HepG2 (cell line): Measurements from ENCODE around the gene ARL3. TPM values are rescaled to one million over a fixed set of nuclear protein-coding genes. Genes with fewer than 3 reads are reported as not detected.

Experiments
- CENPT ChIP-seq: sonication (generic); formaldehyde crosslinking; IDR thresholded peaks from 2 replicates; pipeline ENCODE4 v1.8.0; 2022; ENCODE audit warnings: low read depth, mild to moderate bottlenecking, moderate library complexity, missing genetic modification reagents
- ERF ChIP-seq: IDR thresholded peaks from 2 replicates; pipeline ENCODE4 v1.6.1; 2018; ENCODE audit warnings: missing biosample characterization, missing genetic modification reagents
- FOXJ3 ChIP-seq: sonication (generic); formaldehyde crosslinking; IDR thresholded peaks from 2 replicates; pipeline ENCODE4 v1.4.0; 2020; ENCODE audit warnings: missing genetic modification reagents, mild to moderate bottlenecking, borderline replicate concordance
- MAX ChIP-seq: IDR thresholded peaks from 2 replicates; pipeline ENCODE4 v1.6.1; 2012; ENCODE audit warnings: inconsistent platforms
- MED1 ChIP-seq: sonication (generic); formaldehyde crosslinking; IDR thresholded peaks from 2 replicates; pipeline ENCODE4 v1.4.0; 2020; ENCODE audit warnings: missing genetic modification reagents
- NCOA2 ChIP-seq: sonication (generic); formaldehyde crosslinking; IDR thresholded peaks from 2 replicates; pipeline ENCODE4 v1.8.0; 2022; ENCODE audit warnings: inconsistent platforms
- NFE2L2 ChIP-seq: fragments of 150-350 bp; IDR thresholded peaks from 2 replicates; pipeline ENCODE4 v1.6.1; 2014; ENCODE audit warnings: low read length
- NFIC ChIP-seq: IDR thresholded peaks from 2 replicates; pipeline ENCODE4 v1.6.1; 2012; ENCODE audit warnings: mild to moderate bottlenecking, low read length, inconsistent platforms
- NFYB ChIP-seq: sonication (generic); formaldehyde crosslinking; IDR thresholded peaks from 2 replicates; pipeline ENCODE4 v1.4.0; 2020; ENCODE audit warnings: missing genetic modification reagents
- NKX3-1 ChIP-seq: sonication (generic); formaldehyde crosslinking; IDR thresholded peaks from 2 replicates; pipeline ENCODE4 v1.5.0; 2020; ENCODE audit warnings: missing genetic modification reagents
- ZNF230 ChIP-seq: sonication (generic); formaldehyde crosslinking; IDR thresholded peaks from 2 replicates; pipeline ENCODE4 v1.4.0; 2020; ENCODE audit warnings: mild to moderate bottlenecking, missing genetic modification reagents
- ZNF382 ChIP-seq: sonication (generic); formaldehyde crosslinking; IDR thresholded peaks from 2 replicates; pipeline ENCODE4 v1.5.0; 2020; ENCODE audit warnings: missing genetic modification reagents, mild to moderate bottlenecking, borderline replicate concordance
- ZNF432 ChIP-seq: sonication (generic); formaldehyde crosslinking; IDR thresholded peaks from 2 replicates; pipeline ENCODE4 v1.5.0; 2020; ENCODE audit warnings: missing genetic modification reagents, mild to moderate bottlenecking, borderline replicate concordance
- ZNF670 ChIP-seq: sonication (generic); formaldehyde crosslinking; IDR thresholded peaks from 2 replicates; pipeline ENCODE4 v1.8.0; 2022; ENCODE audit warnings: mild to moderate bottlenecking, missing genetic modification reagents, borderline replicate concordance
- ZNF746 ChIP-seq: sonication (generic); formaldehyde crosslinking; IDR thresholded peaks from 2 replicates; pipeline ENCODE4 v1.8.0; 2022; ENCODE audit warnings: mild to moderate bottlenecking, missing genetic modification reagents
- ZNF780A ChIP-seq: sonication (generic); formaldehyde crosslinking; IDR thresholded peaks from 2 replicates; pipeline ENCODE4 v1.8.0; 2022; ENCODE audit warnings: mild to moderate bottlenecking, missing genetic modification reagents, moderate library complexity
- polyA plus RNA-seq, 8 experiments: library from polyadenylated mRNA; depleted of rRNA in 3 of 8; stranded (reverse) in 7 of 8; unstranded in 1 of 8; fragments of >200 nt; fragmentation: Illumina TruSeq in 4 of 8; extraction: Trizol in 4 of 8; gene quantifications; 2 replicates each; pipeline versions ENCODE4 v1.2.1 to v1.2.3, GENCODE V29; 2011 to 2016; ENCODE audit warnings: low read depth in 4 of 8, missing spikeins in 1 of 8, mixed read lengths in 1 of 8; ENCODE audit not compliant: insufficient read depth in 1 of 8
- total RNA-seq, 5 experiments: library from RNA; depleted of rRNA; stranded (reverse); fragments of >200 nt; fragmentation: Illumina TruSeq; extraction: Trizol; gene quantifications; 2 replicates each; pipeline ENCODE4 v1.2.3, GENCODE V29; 2016; ENCODE audit warnings: low read depth in 1 of 5
- TF ChIP-seq, protein P1 (sequence below): sonication (generic); formaldehyde crosslinking; IDR thresholded peaks from 2 replicates; pipeline ENCODE4 v1.5.0; 2020; ENCODE audit warnings: missing genetic modification reagents
- TF ChIP-seq, protein P2 (sequence below): sonication (generic); formaldehyde crosslinking; IDR thresholded peaks from 2 replicates; pipeline ENCODE4 v1.4.0; 2020; ENCODE audit warnings: missing genetic modification reagents
- TF ChIP-seq, protein P3 (sequence below): sonication (generic); formaldehyde crosslinking; IDR thresholded peaks from 2 replicates; pipeline ENCODE4 v1.4.0; 2020; ENCODE audit warnings: missing genetic modification reagents, borderline replicate concordance
- TF ChIP-seq, protein P4 (sequence below): sonication (generic); formaldehyde crosslinking; IDR thresholded peaks from 2 replicates; pipeline ENCODE4 v1.8.1; 2023; ENCODE audit warnings: missing genetic modification reagents, inconsistent platforms, borderline replicate concordance

The ARL3 gene
- total and polyA plus RNA-seq, 2 of the 13 experiments (the other 11 are each of a cell fraction or from before 2014, with no cell fraction given), result 5.2 to 6.6 TPM

- no peak for TF ChIP-seq FOXJ3 (CRISPR knock-in tag)
- TF ChIP-seq ERF (CRISPR knock-in tag), result no peak
- peak; percentile 43; the same call in 1 of the 2 replicates for TF ChIP-seq MED1 (CRISPR knock-in tag)
- TF ChIP-seq ZNF382, result no peak
- no peak for TF ChIP-seq ZNF780A (CRISPR knock-in tag)
- no peak for TF ChIP-seq NKX3-1 (CRISPR knock-in tag)
- no peak for TF ChIP-seq ZNF670 (CRISPR knock-in tag)
- TF ChIP-seq NFE2L2, result no peak
- TF ChIP-seq NCOA2 (CRISPR knock-in tag), result no peak
- TF ChIP-seq NFYB (CRISPR knock-in tag), result peak; percentile 40; the same call in 1 of the 2 replicates
- TF ChIP-seq, protein P1, sequence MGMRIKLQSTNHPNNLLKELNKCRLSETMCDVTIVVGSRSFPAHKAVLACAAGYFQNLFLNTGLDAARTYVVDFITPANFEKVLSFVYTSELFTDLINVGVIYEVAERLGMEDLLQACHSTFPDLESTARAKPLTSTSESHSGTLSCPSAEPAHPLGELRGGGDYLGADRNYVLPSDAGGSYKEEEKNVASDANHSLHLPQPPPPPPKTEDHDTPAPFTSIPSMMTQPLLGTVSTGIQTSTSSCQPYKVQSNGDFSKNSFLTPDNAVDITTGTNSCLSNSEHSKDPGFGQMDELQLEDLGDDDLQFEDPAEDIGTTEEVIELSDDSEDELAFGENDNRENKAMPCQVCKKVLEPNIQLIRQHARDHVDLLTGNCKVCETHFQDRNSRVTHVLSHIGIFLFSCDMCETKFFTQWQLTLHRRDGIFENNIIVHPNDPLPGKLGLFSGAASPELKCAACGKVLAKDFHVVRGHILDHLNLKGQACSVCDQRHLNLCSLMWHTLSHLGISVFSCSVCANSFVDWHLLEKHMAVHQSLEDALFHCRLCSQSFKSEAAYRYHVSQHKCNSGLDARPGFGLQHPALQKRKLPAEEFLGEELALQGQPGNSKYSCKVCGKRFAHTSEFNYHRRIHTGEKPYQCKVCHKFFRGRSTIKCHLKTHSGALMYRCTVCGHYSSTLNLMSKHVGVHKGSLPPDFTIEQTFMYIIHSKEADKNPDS (CRISPR knock-in tag), result no peak
- TF ChIP-seq, protein P2, sequence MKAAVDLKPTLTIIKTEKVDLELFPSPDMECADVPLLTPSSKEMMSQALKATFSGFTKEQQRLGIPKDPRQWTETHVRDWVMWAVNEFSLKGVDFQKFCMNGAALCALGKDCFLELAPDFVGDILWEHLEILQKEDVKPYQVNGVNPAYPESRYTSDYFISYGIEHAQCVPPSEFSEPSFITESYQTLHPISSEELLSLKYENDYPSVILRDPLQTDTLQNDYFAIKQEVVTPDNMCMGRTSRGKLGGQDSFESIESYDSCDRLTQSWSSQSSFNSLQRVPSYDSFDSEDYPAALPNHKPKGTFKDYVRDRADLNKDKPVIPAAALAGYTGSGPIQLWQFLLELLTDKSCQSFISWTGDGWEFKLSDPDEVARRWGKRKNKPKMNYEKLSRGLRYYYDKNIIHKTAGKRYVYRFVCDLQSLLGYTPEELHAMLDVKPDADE, result no peak
- TF ChIP-seq MAX, result peak; percentile 76
- TF ChIP-seq, protein P3, sequence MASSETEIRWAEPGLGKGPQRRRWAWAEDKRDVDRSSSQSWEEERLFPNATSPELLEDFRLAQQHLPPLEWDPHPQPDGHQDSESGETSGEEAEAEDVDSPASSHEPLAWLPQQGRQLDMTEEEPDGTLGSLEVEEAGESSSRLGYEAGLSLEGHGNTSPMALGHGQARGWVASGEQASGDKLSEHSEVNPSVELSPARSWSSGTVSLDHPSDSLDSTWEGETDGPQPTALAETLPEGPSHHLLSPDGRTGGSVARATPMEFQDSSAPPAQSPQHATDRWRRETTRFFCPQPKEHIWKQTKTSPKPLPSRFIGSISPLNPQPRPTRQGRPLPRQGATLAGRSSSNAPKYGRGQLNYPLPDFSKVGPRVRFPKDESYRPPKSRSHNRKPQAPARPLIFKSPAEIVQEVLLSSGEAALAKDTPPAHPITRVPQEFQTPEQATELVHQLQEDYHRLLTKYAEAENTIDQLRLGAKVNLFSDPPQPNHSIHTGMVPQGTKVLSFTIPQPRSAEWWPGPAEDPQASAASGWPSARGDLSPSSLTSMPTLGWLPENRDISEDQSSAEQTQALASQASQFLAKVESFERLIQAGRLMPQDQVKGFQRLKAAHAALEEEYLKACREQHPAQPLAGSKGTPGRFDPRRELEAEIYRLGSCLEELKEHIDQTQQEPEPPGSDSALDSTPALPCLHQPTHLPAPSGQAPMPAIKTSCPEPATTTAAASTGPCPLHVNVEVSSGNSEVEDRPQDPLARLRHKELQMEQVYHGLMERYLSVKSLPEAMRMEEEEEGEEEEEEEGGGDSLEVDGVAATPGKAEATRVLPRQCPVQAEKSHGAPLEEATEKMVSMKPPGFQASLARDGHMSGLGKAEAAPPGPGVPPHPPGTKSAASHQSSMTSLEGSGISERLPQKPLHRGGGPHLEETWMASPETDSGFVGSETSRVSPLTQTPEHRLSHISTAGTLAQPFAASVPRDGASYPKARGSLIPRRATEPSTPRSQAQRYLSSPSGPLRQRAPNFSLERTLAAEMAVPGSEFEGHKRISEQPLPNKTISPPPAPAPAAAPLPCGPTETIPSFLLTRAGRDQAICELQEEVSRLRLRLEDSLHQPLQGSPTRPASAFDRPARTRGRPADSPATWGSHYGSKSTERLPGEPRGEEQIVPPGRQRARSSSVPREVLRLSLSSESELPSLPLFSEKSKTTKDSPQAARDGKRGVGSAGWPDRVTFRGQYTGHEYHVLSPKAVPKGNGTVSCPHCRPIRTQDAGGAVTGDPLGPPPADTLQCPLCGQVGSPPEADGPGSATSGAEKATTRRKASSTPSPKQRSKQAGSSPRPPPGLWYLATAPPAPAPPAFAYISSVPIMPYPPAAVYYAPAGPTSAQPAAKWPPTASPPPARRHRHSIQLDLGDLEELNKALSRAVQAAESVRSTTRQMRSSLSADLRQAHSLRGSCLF (CRISPR knock-in tag), result no peak
- TF ChIP-seq ZNF746 (CRISPR knock-in tag), result no peak
- no peak for TF ChIP-seq ZNF230 (CRISPR knock-in tag)
- TF ChIP-seq CENPT (CRISPR knock-in tag), result no peak
- TF ChIP-seq, protein P4, sequence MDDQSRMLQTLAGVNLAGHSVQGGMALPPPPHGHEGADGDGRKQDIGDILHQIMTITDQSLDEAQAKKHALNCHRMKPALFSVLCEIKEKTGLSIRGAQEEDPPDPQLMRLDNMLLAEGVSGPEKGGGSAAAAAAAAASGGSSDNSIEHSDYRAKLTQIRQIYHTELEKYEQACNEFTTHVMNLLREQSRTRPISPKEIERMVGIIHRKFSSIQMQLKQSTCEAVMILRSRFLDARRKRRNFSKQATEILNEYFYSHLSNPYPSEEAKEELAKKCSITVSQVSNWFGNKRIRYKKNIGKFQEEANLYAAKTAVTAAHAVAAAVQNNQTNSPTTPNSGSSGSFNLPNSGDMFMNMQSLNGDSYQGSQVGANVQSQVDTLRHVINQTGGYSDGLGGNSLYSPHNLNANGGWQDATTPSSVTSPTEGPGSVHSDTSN (CRISPR knock-in tag), result no peak
- TF ChIP-seq ZNF432, result no peak
- no peak for TF ChIP-seq NFIC
Measured at GRCh38 chr10:102678842-102679289, 35.3 kb downstream of the ARL3 start (continued).
